ENCODE measurements around the gene CARD19. TPM values are rescaled to one million over a fixed set of nuclear protein-coding genes. Genes with fewer than 3 reads are reported as not detected.
A peak's percentile ranks its signal among the peaks of the same experiment; 100 is the strongest.

CARD19 gene
- total RNA-seq, 1 experiment from 2014 or later, result 54.5 TPM

DNA sequence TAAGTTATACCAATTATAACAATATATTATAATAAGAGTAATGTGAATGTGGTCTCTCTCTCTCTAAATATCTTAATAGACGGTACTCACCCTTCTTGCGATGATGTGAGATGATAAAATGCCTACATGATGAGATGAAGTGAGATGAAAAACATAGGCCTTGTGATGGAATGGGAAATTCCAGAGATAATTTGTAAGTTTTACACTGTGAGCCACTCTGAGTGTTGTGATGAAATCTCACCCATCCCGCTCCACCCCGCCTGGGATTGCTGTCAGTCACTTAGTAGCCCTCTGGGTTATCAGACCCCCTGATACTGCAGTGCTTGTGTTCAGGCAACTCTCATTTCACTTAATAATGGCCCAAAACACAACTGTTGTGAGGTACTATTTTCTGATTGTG, 27.1 kb upstream of the CARD19 start:
- H3K79me2 ChIP-seq (ENCODE audit: insufficient read depth, low read length), result no peaks in the 10 kb centered on the region
- DNase-seq (ENCODE audit: low read depth, low spot score), result no peak
- H2AFZ ChIP-seq (ENCODE audit: low read depth, low read length, poor library complexity, severe bottlenecking), result no peak overlapping the region
- intact Hi-C loops (cut with micrococcal nuclease), result no loop called here
- H3K9me3 ChIP-seq (ENCODE audit: control insufficient read depth in 1 of 2, insufficient read depth in 1 of 2, low read depth in 1 of 2, low read length in 2 of 2), result no peaks in the 10 kb centered on the region
- H3K9me2 ChIP-seq (ENCODE audit: insufficient read depth), result no peaks in the 10 kb centered on the region
- peaks cover 0 to 8% of the 10 kb centered on the region in 2 experiments; a peak in 1 of 4 replicates for H3K4me1 ChIP-seq (ENCODE audit: control insufficient read depth in 1 of 2, insufficient read depth in 2 of 2, low read length in 2 of 2)
- ChIA-PET RAD21 (ENCODE audit: low non-redundant PET in 1 of 2, low total read pairs in 2 of 2, uncharacterized antibody in 2 of 2, unreplicated experiment in 2 of 2) (no interaction called here), CTCF (no interaction called here), POLR2A (no interaction called here)
- H3K27ac ChIP-seq (ENCODE audit: low read depth, low read length), result no peak overlapping the region
- no peaks in the 10 kb centered on the region for H4K20me1 ChIP-seq (ENCODE audit: insufficient read depth)
- no peak overlapping the region for H3K4me3 ChIP-seq (replicated peaks in 1 of 2; ENCODE audit: low read depth in 1 of 2, low read length in 2 of 2)
- no peak for ATAC-seq
- no peaks in the 10 kb centered on the region for H3K36me3 ChIP-seq (ENCODE audit: control insufficient read depth in 1 of 2, insufficient read depth in 2 of 2, low read length in 2 of 2)
- H3K27me3 ChIP-seq (ENCODE audit: insufficient read depth, low read length), result no peaks in the 10 kb centered on the region
- no peak overlapping the region for H3K4me2 ChIP-seq (ENCODE audit: low read length)
- TF ChIP-seq ELF1 (IDR thresholded peaks at IDR 0.05; ENCODE audit: borderline replicate concordance, low read depth) (no peak), EZH2phosphoT487 (IDR thresholded peaks at IDR 0.05; ENCODE audit: borderline replicate concordance) (no peak), CBX3 (IDR thresholded peaks at IDR 0.05; ENCODE audit: low read depth) (no peak)
- TF ChIP-seq, protein P1, sequence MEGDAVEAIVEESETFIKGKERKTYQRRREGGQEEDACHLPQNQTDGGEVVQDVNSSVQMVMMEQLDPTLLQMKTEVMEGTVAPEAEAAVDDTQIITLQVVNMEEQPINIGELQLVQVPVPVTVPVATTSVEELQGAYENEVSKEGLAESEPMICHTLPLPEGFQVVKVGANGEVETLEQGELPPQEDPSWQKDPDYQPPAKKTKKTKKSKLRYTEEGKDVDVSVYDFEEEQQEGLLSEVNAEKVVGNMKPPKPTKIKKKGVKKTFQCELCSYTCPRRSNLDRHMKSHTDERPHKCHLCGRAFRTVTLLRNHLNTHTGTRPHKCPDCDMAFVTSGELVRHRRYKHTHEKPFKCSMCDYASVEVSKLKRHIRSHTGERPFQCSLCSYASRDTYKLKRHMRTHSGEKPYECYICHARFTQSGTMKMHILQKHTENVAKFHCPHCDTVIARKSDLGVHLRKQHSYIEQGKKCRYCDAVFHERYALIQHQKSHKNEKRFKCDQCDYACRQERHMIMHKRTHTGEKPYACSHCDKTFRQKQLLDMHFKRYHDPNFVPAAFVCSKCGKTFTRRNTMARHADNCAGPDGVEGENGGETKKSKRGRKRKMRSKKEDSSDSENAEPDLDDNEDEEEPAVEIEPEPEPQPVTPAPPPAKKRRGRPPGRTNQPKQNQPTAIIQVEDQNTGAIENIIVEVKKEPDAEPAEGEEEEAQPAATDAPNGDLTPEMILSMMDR (IDR thresholded peaks at IDR 0.05 in 2 of 3, conservative IDR thresholded peaks at IDR 0.05 in 1 of 3; ENCODE audit: borderline replicate concordance in 1 of 3, insufficient read depth in 1 of 3, low read depth in 2 of 3, low read length in 2 of 3), result no peak
- BruUV-seq (replicated peaks), result no TSS peak
- H3K9ac ChIP-seq (ENCODE audit: low read length), result no peak overlapping the region

DNA sequence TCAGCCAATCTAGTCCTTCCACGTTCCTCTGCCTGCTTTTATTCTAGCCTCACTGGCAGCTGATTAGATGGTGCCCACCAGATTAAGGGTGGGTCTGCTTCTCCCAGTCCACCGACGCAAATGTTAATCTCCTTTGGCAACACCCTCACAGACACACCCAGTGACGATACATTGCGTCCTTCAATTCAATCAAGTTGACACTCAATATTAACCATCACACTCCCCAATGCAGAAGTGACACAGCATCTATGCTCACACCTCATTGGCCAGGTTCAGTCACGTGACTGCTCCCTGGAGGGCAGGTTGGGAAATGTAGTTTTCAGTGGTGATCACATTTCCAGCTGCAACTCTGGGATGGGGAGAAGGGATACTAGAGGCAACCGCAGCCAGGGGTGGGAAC, 24.6 kb upstream of the CARD19 start:
- no peaks in the 10 kb centered on the region for H3K79me2 ChIP-seq (ENCODE audit: insufficient read depth, low read length)
- H3K36me3 ChIP-seq (ENCODE audit: control insufficient read depth in 1 of 2, insufficient read depth in 2 of 2, low read length in 2 of 2), result no peaks in the 10 kb centered on the region
- intact Hi-C loops (cut with micrococcal nuclease), result no loop called here
- no peak overlapping the region for H3K4me3 ChIP-seq (replicated peaks in 1 of 2; ENCODE audit: low read depth in 1 of 2, low read length in 2 of 2)
- H3K4me2 ChIP-seq (ENCODE audit: low read length), result no peak overlapping the region
- H3K9ac ChIP-seq (ENCODE audit: low read length), result no peak overlapping the region
- H3K9me2 ChIP-seq (ENCODE audit: insufficient read depth), result no peaks in the 10 kb centered on the region
- RAD21 ChIA-PET (ENCODE audit: low non-redundant PET in 1 of 2, low total read pairs in 2 of 2, uncharacterized antibody in 2 of 2, unreplicated experiment in 2 of 2), result no interaction called here
- ATAC-seq (peak; percentile 92), DNase-seq (ENCODE audit: low read depth, low spot score) (peak; percentile 48)
- POLR2A ChIA-PET, result no interaction called here
- H3K9me3 ChIP-seq (ENCODE audit: control insufficient read depth in 1 of 2, insufficient read depth in 1 of 2, low read depth in 1 of 2, low read length in 2 of 2), result no peaks in the 10 kb centered on the region
- no peak overlapping the region for H3K27ac ChIP-seq (ENCODE audit: low read depth, low read length)
- BruUV-seq (replicated peaks), result no TSS peak
- CTCF ChIA-PET, result no interaction called here
- peaks cover 0 to 8% of the 10 kb centered on the region in 2 experiments; a peak in 1 of 4 replicates for H3K4me1 ChIP-seq (ENCODE audit: control insufficient read depth in 1 of 2, insufficient read depth in 2 of 2, low read length in 2 of 2)
- no peak overlapping the region for H2AFZ ChIP-seq (ENCODE audit: low read depth, low read length, poor library complexity, severe bottlenecking)
- H4K20me1 ChIP-seq (ENCODE audit: insufficient read depth), result no peaks in the 10 kb centered on the region
- TF ChIP-seq SP1 (IDR thresholded peaks at IDR 0.05; ENCODE audit: low read depth), result no peak; the same call in none of the 2 replicates
- TF ChIP-seq, protein P2, sequence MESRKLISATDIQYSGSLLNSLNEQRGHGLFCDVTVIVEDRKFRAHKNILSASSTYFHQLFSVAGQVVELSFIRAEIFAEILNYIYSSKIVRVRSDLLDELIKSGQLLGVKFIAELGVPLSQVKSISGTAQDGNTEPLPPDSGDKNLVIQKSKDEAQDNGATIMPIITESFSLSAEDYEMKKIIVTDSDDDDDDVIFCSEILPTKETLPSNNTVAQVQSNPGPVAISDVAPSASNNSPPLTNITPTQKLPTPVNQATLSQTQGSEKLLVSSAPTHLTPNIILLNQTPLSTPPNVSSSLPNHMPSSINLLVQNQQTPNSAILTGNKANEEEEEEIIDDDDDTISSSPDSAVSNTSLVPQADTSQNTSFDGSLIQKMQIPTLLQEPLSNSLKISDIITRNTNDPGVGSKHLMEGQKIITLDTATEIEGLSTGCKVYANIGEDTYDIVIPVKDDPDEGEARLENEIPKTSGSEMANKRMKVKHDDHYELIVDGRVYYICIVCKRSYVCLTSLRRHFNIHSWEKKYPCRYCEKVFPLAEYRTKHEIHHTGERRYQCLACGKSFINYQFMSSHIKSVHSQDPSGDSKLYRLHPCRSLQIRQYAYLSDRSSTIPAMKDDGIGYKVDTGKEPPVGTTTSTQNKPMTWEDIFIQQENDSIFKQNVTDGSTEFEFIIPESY (IDR thresholded peaks at IDR 0.05; ENCODE audit: extremely low read depth, insufficient replicate concordance, low read length), result no peak
- H3K27me3 ChIP-seq (ENCODE audit: insufficient read depth, low read length), result no peaks in the 10 kb centered on the region
